Fibroblast of the aortic adventitia (primary cell): ENCODE measurements around the gene PRMT1. TPM values are rescaled to one million over a fixed set of nuclear protein-coding genes. Genes with fewer than 3 reads are reported as not detected.

Experiments
- DNase-seq: peaks from one replicate; pipeline ENCODE4 v3.0.0-alpha.2; 2010; ENCODE audit warnings: low read depth
- H3K4me3 ChIP-seq: 2 replicates; pipeline ENCODE4 v1.5.1; 2011; ENCODE audit warnings: low read depth, mild to moderate bottlenecking, control low read depth, low read length, moderate library complexity
- CTCF ChIP-seq: IDR thresholded peaks from 2 replicates; pipeline ENCODE4 v1.5.1; 2011; ENCODE audit warnings: mild to moderate bottlenecking, low read length, control low read depth, inconsistent platforms; ENCODE audit not compliant: insufficient read depth
- small RNA-seq: library from RNA; depleted of rRNA; stranded (forward); fragments of <200 nt; gene quantifications from one replicate; pipeline ENCODE3, GENCODE V24; 2012
- total RNA-seq: library from RNA; depleted of rRNA; stranded (reverse); fragments of >200 nt; gene quantifications from 2 replicates; pipeline ENCODE4 v1.2.3, GENCODE V29; 2012; ENCODE audit warnings: low replicate concordance

PRMT1 gene
- total RNA-seq, 1 donor, result 164 TPM

GRCh38 chr19:49727217-49728030 is 50.4 kb downstream of the PRMT1 start:
- no peak for TF ChIP-seq CTCF
- peak; percentile 61 for DNase-seq
- H3K4me3 ChIP-seq, result no peak overlapping the region

DNA sequence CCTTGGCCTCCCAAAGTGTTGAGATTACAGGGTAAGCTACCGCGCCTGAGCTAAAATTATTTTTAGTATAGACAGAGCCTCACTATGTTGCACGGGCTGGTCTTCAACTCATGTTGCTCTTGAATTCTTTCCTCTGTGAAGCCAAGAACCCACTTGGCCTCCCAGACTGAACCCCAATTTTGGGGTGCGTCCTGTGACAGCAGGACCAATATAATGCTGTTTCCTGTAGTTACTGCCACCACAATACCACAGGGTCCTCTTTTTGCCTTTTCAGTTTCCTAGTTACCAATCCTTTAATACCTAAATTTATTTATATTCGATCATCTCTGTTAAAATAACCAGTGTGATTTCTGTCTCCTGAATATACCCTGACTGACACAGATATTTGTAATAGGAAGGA is 53.1 kb downstream of the PRMT1 start:
- no peak overlapping the region for H3K4me3 ChIP-seq
- no peak for DNase-seq
- no peak for TF ChIP-seq CTCF

Small RNA genes lying within 50 kb of the gene (small RNA-seq; reads per million reads assigned to genes)
- gene MIR5088, result not detected

Other genes starting within 250 kb of the PRMT1 start
- gene SLC17A7, start 235.7 kb upstream of the PRMT1 start, total RNA-seq, result 0.49 TPM in 1 of 2 replicates, not detected in the other
- 80.6 and 151 TPM in 2 replicates for gene PIH1D1, start 225.5 kb upstream of the PRMT1 start, total RNA-seq
- gene ALDH16A1, start 224.0 kb upstream of the PRMT1 start, total RNA-seq, result 25.0 and 29.6 TPM in 2 replicates
- gene FLT3LG, start 203.1 kb upstream of the PRMT1 start, total RNA-seq, result 3.7 and 5.4 TPM in 2 replicates
- gene RPL13A, start 189.7 kb upstream of the PRMT1 start, total RNA-seq, result 2,039 and 2,642 TPM in 2 replicates
- 2,258 and 4,425 TPM in 2 replicates for gene RPS11, start 180.8 kb upstream of the PRMT1 start, total RNA-seq
- gene FCGRT, start 164.6 kb upstream of the PRMT1 start, total RNA-seq, result 73.8 and 132 TPM in 2 replicates
- gene RCN3, start 149.3 kb upstream of the PRMT1 start, total RNA-seq, result 121 and 181 TPM in 2 replicates
- 35.7 and 46.9 TPM in 2 replicates for gene NOSIP, start 96.7 kb upstream of the PRMT1 start, total RNA-seq
- 0.27 and 0.57 TPM in 2 replicates for gene PRRG2, start 96.0 kb upstream of the PRMT1 start, total RNA-seq
- gene PRR12, start 86.1 kb upstream of the PRMT1 start, total RNA-seq, result 3.2 and 3.7 TPM in 2 replicates
- 13.7 and 52.4 TPM in 2 replicates for gene RRAS, start 37.1 kb upstream of the PRMT1 start, total RNA-seq
- gene SCAF1, start 35.1 kb upstream of the PRMT1 start, total RNA-seq, result 16.9 and 41.1 TPM in 2 replicates
- gene IRF3, start 11.4 kb upstream of the PRMT1 start, total RNA-seq, result 33.3 and 106 TPM in 2 replicates
- gene BCL2L12, start 11.3 kb upstream of the PRMT1 start, total RNA-seq, result 3.9 and 6.1 TPM in 2 replicates
- gene ADM5, start 12.3 kb downstream of the PRMT1 start, total RNA-seq, result 0.33 and 0.63 TPM in 2 replicates
- 23.4 and 39.4 TPM in 2 replicates for gene CPT1C, start 13.8 kb downstream of the PRMT1 start, total RNA-seq
- 0.57 and 1.4 TPM in 2 replicates for gene TSKS, start 86.0 kb downstream of the PRMT1 start, total RNA-seq
- gene AP2A1, start 89.7 kb downstream of the PRMT1 start, total RNA-seq, result 85.6 and 115 TPM in 2 replicates
- gene FUZ, start 136.0 kb downstream of the PRMT1 start, total RNA-seq, result 23.5 and 27.5 TPM in 2 replicates
- gene MED25, start 141.0 kb downstream of the PRMT1 start, total RNA-seq, result 19.4 and 21.7 TPM in 2 replicates
- gene PTOV1, start 173.9 kb downstream of the PRMT1 start, total RNA-seq, result 46.2 and 51.2 TPM in 2 replicates
- gene PNKP, start 190.3 kb downstream of the PRMT1 start, total RNA-seq, result 42.3 and 58.3 TPM in 2 replicates
- 14.4 and 20.6 TPM in 2 replicates for gene AKT1S1, start 200.1 kb downstream of the PRMT1 start, total RNA-seq
- gene TBC1D17, start 200.4 kb downstream of the PRMT1 start, total RNA-seq, result 16.3 and 17.1 TPM in 2 replicates
- gene IL4I1, start 219.6 kb downstream of the PRMT1 start, total RNA-seq, result 1.1 TPM in 1 of 2 replicates, not detected in the other